GM12864 (cell line): ENCODE data around the gene FUZ.

Experiments used
- DNase-seq: peaks from one replicate; pipeline ENCODE4 v3.0.0-alpha.2; 2011; ENCODE audit warnings: low read depth
- H3K4me3 ChIP-seq: 2 replicates; pipeline ENCODE4 v1.5.1; 2011; ENCODE audit warnings: mild to moderate bottlenecking, low read depth, low read length, control low read depth
- CTCF ChIP-seq: IDR thresholded peaks from 2 replicates; pipeline ENCODE4 v1.5.1; 2011; ENCODE audit warnings: low read depth, mild to moderate bottlenecking, moderate library complexity, low read length, control low read depth, inconsistent platforms; ENCODE audit errors: missing control alignments

Gene FUZ

GRCh38 chr19:49791776-49792445 is 21.2 kb downstream of the FUZ start:
- DNase-seq = no peak
- H3K4me3 ChIP-seq = no peak overlapping the region
- no peak for TF ChIP-seq CTCF

GRCh38 chr19:49790866-49791265 is 22.2 kb downstream of the FUZ start:
- TF ChIP-seq CTCF = no peak
- DNase-seq = no peak
- no peak overlapping the region for H3K4me3 ChIP-seq

GRCh38 chr19:49788857-49789256 is 24.2 kb downstream of the FUZ start:
- no peak for TF ChIP-seq CTCF
- no peak overlapping the region for H3K4me3 ChIP-seq
- no peak for DNase-seq

- no peak for DNase-seq
- H3K4me3 ChIP-seq = no peak overlapping the region
- TF ChIP-seq CTCF = no peak
Measured at GRCh38 chr19:49787746-49788145, 25.3 kb downstream of the FUZ start.

- no peak for DNase-seq
- H3K4me3 ChIP-seq = no peak overlapping the region
- TF ChIP-seq CTCF = no peak
Measured at GRCh38 chr19:49786376-49786820, 26.7 kb downstream of the FUZ start.

- DNase-seq = no peak
- no peak overlapping the region for H3K4me3 ChIP-seq
- TF ChIP-seq CTCF = no peak
Measured at GRCh38 chr19:49782515-49782914, 30.6 kb downstream of the FUZ start.

GRCh38 chr19:49781394-49781793 is 31.7 kb downstream of the FUZ start:
- no peak for TF ChIP-seq CTCF
- no peak overlapping the region for H3K4me3 ChIP-seq
- DNase-seq = no peak
